NCI-H226 (cell line): ENCODE measurements around the gene KIRREL3.
A peak's percentile ranks its signal among the peaks of the same experiment; 100 is the strongest.

Experiments used
- DNase-seq: peaks from one replicate; pipeline ENCODE4 v3.0.0-alpha.2; 2015

The KIRREL3 gene

GRCh38 chr11:126821827-126822226 is 178.7 kb downstream of the KIRREL3 start:
- no peak for DNase-seq

- DNase-seq, result no peak
These were observed 181.4 kb downstream of the KIRREL3 start for GRCh38 chr11:126819194-126819593.

GRCh38 chr11:126817523-126818450 is 182.8 kb downstream of the KIRREL3 start:
- no peak for DNase-seq

- no peak for DNase-seq
These were observed 183.5 kb downstream of the KIRREL3 start for GRCh38 chr11:126817096-126817495.

- no peak for DNase-seq
These were observed 183.9 kb downstream of the KIRREL3 start for GRCh38 chr11:126816645-126817044.

GRCh38 chr11:126815111-126815510 is 185.5 kb downstream of the KIRREL3 start:
- no peak for DNase-seq

- DNase-seq, result no peak
These were observed 189.8 kb downstream of the KIRREL3 start for GRCh38 chr11:126810776-126811175.

GRCh38 chr11:126809514-126810289 is 190.9 kb downstream of the KIRREL3 start:
- no peak for DNase-seq

GRCh38 chr11:126808836-126809235 is 191.7 kb downstream of the KIRREL3 start:
- no peak for DNase-seq

- no peak for DNase-seq
These were observed 192.3 kb downstream of the KIRREL3 start for GRCh38 chr11:126808296-126808695.

- DNase-seq, result no peak
These were observed 194.7 kb downstream of the KIRREL3 start for GRCh38 chr11:126805870-126806269.

GRCh38 chr11:126804363-126804762 is 196.2 kb downstream of the KIRREL3 start:
- no peak for DNase-seq

GRCh38 chr11:126800009-126800408 is 200.6 kb downstream of the KIRREL3 start:
- DNase-seq, result no peak

- DNase-seq, result no peak
These were observed 203.0 kb downstream of the KIRREL3 start for GRCh38 chr11:126797457-126798169.

GRCh38 chr11:126793596-126793995 is 207.0 kb downstream of the KIRREL3 start:
- no peak for DNase-seq

GRCh38 chr11:126791991-126792390 is 208.6 kb downstream of the KIRREL3 start:
- no peak for DNase-seq

GRCh38 chr11:126791446-126791845 is 209.1 kb downstream of the KIRREL3 start:
- no peak for DNase-seq

GRCh38 chr11:126790550-126791081 is 210.0 kb downstream of the KIRREL3 start:
- peak; percentile 86 for DNase-seq

GRCh38 chr11:126782810-126783209 is 217.8 kb downstream of the KIRREL3 start:
- no peak for DNase-seq

GRCh38 chr11:126781942-126782341 is 218.6 kb downstream of the KIRREL3 start:
- no peak for DNase-seq

- DNase-seq, result no peak
These were observed 224.5 kb downstream of the KIRREL3 start for GRCh38 chr11:126776119-126776518.

GRCh38 chr11:126772267-126772666 is 228.3 kb downstream of the KIRREL3 start:
- no peak for DNase-seq

- DNase-seq, result no peak
These were observed 231.9 kb downstream of the KIRREL3 start for GRCh38 chr11:126768702-126769101.
